NB4 (cell line): ENCODE results near the gene RPN1.

Experiments used
- MYC ChIP-seq: IDR thresholded peaks from 2 replicates; pipeline ENCODE4 v1.6.1; 2011; ENCODE audit warnings: low read depth, low read length
- POLR2A ChIP-seq: IDR thresholded peaks from 2 replicates; pipeline ENCODE4 v1.6.1; 2011; ENCODE audit warnings: mild to moderate bottlenecking; ENCODE audit not compliant: insufficient read length; ENCODE audit errors: extremely low read depth
- TF ChIP-seq, protein P1 (sequence below): IDR thresholded peaks from one replicate; pipeline ENCODE4 v1.5.1; 2012; ENCODE audit warnings: low read depth, low read length
- TF ChIP-seq, protein P2 (sequence below): IDR thresholded peaks from 2 replicates; pipeline ENCODE4 v1.6.1; 2011; ENCODE audit warnings: low read depth, low read length

DNA sequence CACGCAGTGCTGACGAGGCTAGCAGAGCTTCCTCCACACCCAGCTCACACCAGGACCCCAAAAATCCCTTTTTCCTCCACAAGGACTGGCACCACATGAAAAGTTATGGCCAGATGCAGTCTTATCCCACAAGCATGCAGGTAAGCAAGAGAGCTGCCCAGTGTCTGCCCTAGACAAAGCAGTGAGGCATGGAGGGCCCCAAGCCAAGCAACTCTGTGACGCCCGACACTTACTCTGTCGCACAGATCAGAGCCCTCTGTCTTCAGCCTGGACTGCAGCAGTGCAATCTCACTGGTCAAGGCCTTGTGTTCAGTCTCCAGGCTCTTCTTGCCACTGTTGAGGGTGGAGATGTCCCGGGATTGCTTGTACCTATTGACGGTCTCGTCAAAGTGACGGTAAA lies 28.7 kb downstream of the RPN1 start:
- TF ChIP-seq, protein P1, sequence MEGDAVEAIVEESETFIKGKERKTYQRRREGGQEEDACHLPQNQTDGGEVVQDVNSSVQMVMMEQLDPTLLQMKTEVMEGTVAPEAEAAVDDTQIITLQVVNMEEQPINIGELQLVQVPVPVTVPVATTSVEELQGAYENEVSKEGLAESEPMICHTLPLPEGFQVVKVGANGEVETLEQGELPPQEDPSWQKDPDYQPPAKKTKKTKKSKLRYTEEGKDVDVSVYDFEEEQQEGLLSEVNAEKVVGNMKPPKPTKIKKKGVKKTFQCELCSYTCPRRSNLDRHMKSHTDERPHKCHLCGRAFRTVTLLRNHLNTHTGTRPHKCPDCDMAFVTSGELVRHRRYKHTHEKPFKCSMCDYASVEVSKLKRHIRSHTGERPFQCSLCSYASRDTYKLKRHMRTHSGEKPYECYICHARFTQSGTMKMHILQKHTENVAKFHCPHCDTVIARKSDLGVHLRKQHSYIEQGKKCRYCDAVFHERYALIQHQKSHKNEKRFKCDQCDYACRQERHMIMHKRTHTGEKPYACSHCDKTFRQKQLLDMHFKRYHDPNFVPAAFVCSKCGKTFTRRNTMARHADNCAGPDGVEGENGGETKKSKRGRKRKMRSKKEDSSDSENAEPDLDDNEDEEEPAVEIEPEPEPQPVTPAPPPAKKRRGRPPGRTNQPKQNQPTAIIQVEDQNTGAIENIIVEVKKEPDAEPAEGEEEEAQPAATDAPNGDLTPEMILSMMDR: no peak
- TF ChIP-seq POLR2A (no peak), MYC (no peak)
- TF ChIP-seq, protein P2, sequence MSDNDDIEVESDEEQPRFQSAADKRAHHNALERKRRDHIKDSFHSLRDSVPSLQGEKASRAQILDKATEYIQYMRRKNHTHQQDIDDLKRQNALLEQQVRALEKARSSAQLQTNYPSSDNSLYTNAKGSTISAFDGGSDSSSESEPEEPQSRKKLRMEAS: no peak
